Measurements from ENCODE around the gene SH3GL2.

DNA sequence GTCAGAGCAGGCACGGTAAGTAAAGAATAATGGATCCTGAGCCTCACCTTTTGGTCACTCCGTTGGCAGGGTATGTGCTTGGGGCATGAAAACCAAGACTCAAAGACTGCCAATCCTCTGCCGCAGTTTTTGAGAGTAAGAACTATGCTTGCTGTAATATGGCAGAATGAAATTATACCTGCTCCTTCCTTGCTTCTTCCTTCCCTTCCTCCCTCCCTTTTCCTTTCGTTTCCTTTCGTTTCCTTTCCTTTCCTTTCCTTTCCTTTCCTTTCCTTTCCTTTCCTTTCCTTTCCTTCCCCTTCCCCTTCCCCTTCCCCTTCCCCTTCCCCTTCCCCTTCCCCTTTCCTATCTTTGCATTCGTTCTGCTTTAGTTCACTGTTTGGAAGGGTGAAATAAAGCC is 43.9 kb downstream of the SH3GL2 start:
- TF ChIP-seq, protein P1, sequence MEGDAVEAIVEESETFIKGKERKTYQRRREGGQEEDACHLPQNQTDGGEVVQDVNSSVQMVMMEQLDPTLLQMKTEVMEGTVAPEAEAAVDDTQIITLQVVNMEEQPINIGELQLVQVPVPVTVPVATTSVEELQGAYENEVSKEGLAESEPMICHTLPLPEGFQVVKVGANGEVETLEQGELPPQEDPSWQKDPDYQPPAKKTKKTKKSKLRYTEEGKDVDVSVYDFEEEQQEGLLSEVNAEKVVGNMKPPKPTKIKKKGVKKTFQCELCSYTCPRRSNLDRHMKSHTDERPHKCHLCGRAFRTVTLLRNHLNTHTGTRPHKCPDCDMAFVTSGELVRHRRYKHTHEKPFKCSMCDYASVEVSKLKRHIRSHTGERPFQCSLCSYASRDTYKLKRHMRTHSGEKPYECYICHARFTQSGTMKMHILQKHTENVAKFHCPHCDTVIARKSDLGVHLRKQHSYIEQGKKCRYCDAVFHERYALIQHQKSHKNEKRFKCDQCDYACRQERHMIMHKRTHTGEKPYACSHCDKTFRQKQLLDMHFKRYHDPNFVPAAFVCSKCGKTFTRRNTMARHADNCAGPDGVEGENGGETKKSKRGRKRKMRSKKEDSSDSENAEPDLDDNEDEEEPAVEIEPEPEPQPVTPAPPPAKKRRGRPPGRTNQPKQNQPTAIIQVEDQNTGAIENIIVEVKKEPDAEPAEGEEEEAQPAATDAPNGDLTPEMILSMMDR (IDR thresholded peaks at IDR 0.05), result no peak
- no peak for TF ChIP-seq POLR2A (IDR thresholded peaks at IDR 0.05)

Measured in heart left ventricle (tissue), 13 donors.